HCT116 (cell line): Measurements from ENCODE around the gene FAM118B. TPM values are rescaled to one million over a fixed set of nuclear protein-coding genes. Genes with fewer than 3 reads are reported as not detected.

Source experiments
- ATAC-seq: fragments of 200-7000 bp; cut with Tn5 transposase; 2 replicates; pipeline ENCODE4 v1.9.1; 2020; ENCODE audit warnings: mild to moderate bottlenecking, moderate library complexity
- BruUV-seq: library from RNA; stranded (reverse); fragments of 400-500 nt; replicated peaks from 2 replicates; lab custom pipeline; 2021; lab: Mats Ljungman, UMichigan
- CTCF ChIA-PET: fragments of 300-600 bp; sonication (Branson Sonifier 250); formaldehyde crosslinking; loops from one replicate; lab custom pipeline; 2021; ENCODE audit warnings: antibody characterized with exemption; lab: Charles Lee
- POLR2A ChIA-PET: fragments of 300-600, 350-600 bp; sonication (Branson Sonifier 250); formaldehyde crosslinking; loops from one replicate; lab custom pipeline; 2021; ENCODE audit warnings: antibody characterized with exemption; lab: Charles Lee
- RAD21 ChIA-PET, 2 experiments: fragments of 300-600 bp; sonication (Branson Sonifier 250); formaldehyde crosslinking; loops; one replicate each; lab custom pipeline; 2023; ENCODE audit warnings: low total read pairs in 2 of 2; ENCODE audit not compliant: uncharacterized antibody in 2 of 2, unreplicated experiment in 2 of 2, low non-redundant PET in 1 of 2; lab: Charles Lee
- DNase-seq: peaks from one replicate; pipeline ENCODE4 v3.0.0-alpha.2; 2010; ENCODE audit warnings: low read depth, low spot score
- H2AFZ ChIP-seq: fragments of 200-600 bp; shearing (Covaris generic), sonication (generic); 2 replicates; pipeline ENCODE4 v1.6.1; 2017; ENCODE audit warnings: low read depth, mixed run types, mixed read lengths, antibody characterized with exemption, low read length; ENCODE audit not compliant: poor library complexity, severe bottlenecking
- H3K27ac ChIP-seq: 2 replicates; pipeline ENCODE4 v1.5.1; 2012; ENCODE audit warnings: low read depth, low read length
- H3K27me3 ChIP-seq: fragments of 200-600 bp; sonication (generic); 2 replicates; pipeline ENCODE4 v1.6.1; 2016; ENCODE audit warnings: mixed run types, low read length, mixed read lengths; ENCODE audit not compliant: insufficient read depth
- H3K36me3 ChIP-seq, 2 experiments: fragments of 200-500 bp in 1 of 2; fragments of 200-600 bp in 1 of 2; sonication (Bioruptor generic) in 1 of 2; sonication (generic) in 1 of 2; 2 replicates each; pipeline versions ENCODE4 v1.5.1 to v1.6.1; 2014 to 2016; ENCODE audit warnings: low read length in 2 of 2, inconsistent platforms in 1 of 2, mixed read lengths in 1 of 2, mixed run types in 1 of 2; ENCODE audit not compliant: insufficient read depth in 2 of 2, control insufficient read depth in 1 of 2
- H3K4me1 ChIP-seq, 2 experiments: fragments of 200-600 bp in 1 of 2; sonication (generic) in 1 of 2; 2 replicates each; pipeline versions ENCODE4 v1.5.1 to v1.6.1; 2012 to 2017; ENCODE audit warnings: low read length in 2 of 2, inconsistent platforms in 1 of 2, mild to moderate bottlenecking in 1 of 2, mixed read lengths in 1 of 2, mixed run types in 1 of 2, moderate library complexity in 1 of 2; ENCODE audit not compliant: insufficient read depth in 2 of 2, control insufficient read depth in 1 of 2
- H3K4me2 ChIP-seq: fragments of 200-600 bp; sonication (generic); 2 replicates; pipeline ENCODE4 v1.6.1; 2017; ENCODE audit warnings: mixed run types, low read length, mixed read lengths
- H3K4me3 ChIP-seq, 2 experiments: fragments of 200-600 bp in 1 of 2; sonication (generic) in 1 of 2; replicated peaks in 1 of 2; 2 replicates each; pipeline ENCODE4 v1.5.1; 2011 to 2016; ENCODE audit warnings: low read length in 2 of 2, control low read depth in 1 of 2, low read depth in 1 of 2, mild to moderate bottlenecking in 1 of 2, mixed read lengths in 1 of 2, mixed run types in 1 of 2
- H3K79me2 ChIP-seq: fragments of 200-600 bp; sonication (generic); 2 replicates; pipeline ENCODE4 v1.6.1; 2017; ENCODE audit warnings: mild to moderate bottlenecking, mixed run types, low read length, moderate library complexity, mixed read lengths; ENCODE audit not compliant: insufficient read depth
- H3K9ac ChIP-seq: fragments of 200-600 bp; sonication (generic); 2 replicates; pipeline ENCODE4 v1.6.1; 2016; ENCODE audit warnings: low read length, mixed read lengths
- H3K9me2 ChIP-seq: fragments of 200-600 bp; sonication (generic), shearing (Covaris generic); 2 replicates; pipeline ENCODE4 v1.6.1; 2017; ENCODE audit warnings: mixed run types, mild to moderate bottlenecking, moderate library complexity; ENCODE audit not compliant: insufficient read depth
- H3K9me3 ChIP-seq, 2 experiments: fragments of 200-500 bp in 1 of 2; fragments of 200-600 bp in 1 of 2; sonication (Bioruptor generic) in 1 of 2; sonication (generic) in 1 of 2; 2 replicates each; pipeline ENCODE4 v1.6.1; 2014 to 2017; ENCODE audit warnings: low read length in 2 of 2, mixed read lengths in 2 of 2, inconsistent platforms in 1 of 2, low read depth in 1 of 2, mild to moderate bottlenecking in 1 of 2, mixed run types in 1 of 2, moderate library complexity in 1 of 2; ENCODE audit not compliant: control insufficient read depth in 1 of 2, insufficient read depth in 1 of 2
- H4K20me1 ChIP-seq: fragments of 200-600 bp; sonication (generic), shearing (Covaris generic); 2 replicates; pipeline ENCODE4 v1.6.1; 2017; ENCODE audit warnings: mixed run types, mild to moderate bottlenecking, moderate library complexity; ENCODE audit not compliant: insufficient read depth
- ATF3 ChIP-seq: IDR thresholded peaks from 2 replicates; pipeline ENCODE4 v1.6.1; 2012
- CTCF ChIP-seq, 3 experiments: fragments of 200-600 bp in 1 of 3; sonication (generic) in 1 of 3; IDR thresholded peaks in 2 of 3; conservative IDR thresholded peaks in 1 of 3; 2 replicates each; pipeline ENCODE4 v1.5.1; 2012 to 2017; ENCODE audit warnings: low read depth in 2 of 3, low read length in 2 of 3, antibody characterized with exemption in 1 of 3, borderline replicate concordance in 1 of 3, control low read depth in 1 of 3, mild to moderate bottlenecking in 1 of 3, mixed read lengths in 1 of 3, mixed run types in 1 of 3, moderate library complexity in 1 of 3; ENCODE audit not compliant: insufficient read depth in 1 of 3
- JUND ChIP-seq: IDR thresholded peaks from 2 replicates; pipeline ENCODE4 v1.6.1; 2012
- POLR2A ChIP-seq: IDR thresholded peaks from 2 replicates; pipeline ENCODE4 v1.7.0; 2011; ENCODE audit warnings: borderline replicate concordance; ENCODE audit not compliant: insufficient read depth, insufficient read length; ENCODE audit errors: extremely low read depth
- RAD21 ChIP-seq: IDR thresholded peaks from 2 replicates; pipeline ENCODE4 v1.6.1; 2012; ENCODE audit warnings: low read depth, mild to moderate bottlenecking
- ZBTB33 ChIP-seq: IDR thresholded peaks from 2 replicates; pipeline ENCODE4 v1.6.1; 2011; ENCODE audit warnings: mild to moderate bottlenecking, low read length, moderate library complexity; ENCODE audit not compliant: insufficient replicate concordance; ENCODE audit errors: extremely low read depth
- ZNF274 ChIP-seq: fragments of 200-500 bp; sonication (Bioruptor generic); IDR thresholded peaks from 2 replicates; pipeline ENCODE4 v1.6.1; 2014; ENCODE audit warnings: mild to moderate bottlenecking, low read depth, low read length, inconsistent platforms
- intact Hi-C: fragments of 100-400 bp; cut with micrococcal nuclease; formaldehyde crosslinking; loops from 2 replicates; pipeline ENCODE4 v1.10.0; 2022
- total RNA-seq: library from RNA; stranded (reverse); gene quantifications from one replicate; pipeline ENCODE4 v1.2.1, GENCODE V29; 2021; ENCODE audit not compliant: unreplicated experiment

Gene FAM118B
- total RNA-seq, 1 experiment from 2014 or later = 12.8 TPM

GRCh38 chr11:126224647-126225294 is 13.2 kb downstream of the FAM118B start:
- no peaks in the 10 kb centered on the region for H3K4me1 ChIP-seq
- peaks cover 58% of the 10 kb centered on the region for H3K79me2 ChIP-seq
- POLR2A ChIA-PET = no interaction called here

More at GRCh38 chr11:126224647-126225294, 13.2 kb downstream of the FAM118B start:
- Histone ChIP-seq H3K9me3 (no peaks in the 10 kb centered on the region), H3K4me3 (no peak overlapping the region), H3K9me2 (no peaks in the 10 kb centered on the region), H4K20me1 (no peaks in the 10 kb centered on the region), H2AFZ (no peak overlapping the region)
- intact Hi-C loops = no loop called here
- TF ChIP-seq ATF3 = no peak
- TF ChIP-seq ZBTB33 = no peak
- no peak for TF ChIP-seq POLR2A
- no peak for TF ChIP-seq CTCF (IDR thresholded peaks at IDR 0.05 in 2 of 3, conservative IDR thresholded peaks at IDR 0.05 in 1 of 3; ENCODE audit: borderline replicate concordance in 1 of 3, insufficient read depth in 1 of 3, low read depth in 2 of 3, low read length in 2 of 3)
- TF ChIP-seq ZNF274 = no peak
- TF ChIP-seq JUND = no peak
- TF ChIP-seq RAD21 = no peak
- TF ChIP-seq, all 23 proteins: peak for 0
- no TSS peak for BruUV-seq
- ChIA-PET RAD21 (no interaction called here), CTCF (no interaction called here)
- Histone ChIP-seq H3K9ac (no peak overlapping the region), H3K4me2 (no peak overlapping the region), H3K27me3 (no peaks in the 10 kb centered on the region), H3K27ac (no peak overlapping the region), H3K36me3 (no peaks in the 10 kb centered on the region)
- DNase-seq (no peak), ATAC-seq (no peak)
